GM19468 (cell line): ENCODE results near the gene GMPPA.

Experiments used
- ATAC-seq: cut with Tn5 transposase; IDR thresholded peaks from one replicate; pipeline ENCODE4 v1.9.1; 2021; ENCODE audit warnings: mild to moderate bottlenecking, moderate library complexity, moderate number of reproducible peaks; ENCODE audit not compliant: unreplicated experiment; ENCODE audit errors: extremely low read depth

GMPPA gene

GRCh38 chr2:219515874-219516629 lies 17.4 kb downstream of the GMPPA start:
- no peak for ATAC-seq

GRCh38 chr2:219516888-219517287 lies 18.2 kb downstream of the GMPPA start:
- no peak for ATAC-seq

DNA sequence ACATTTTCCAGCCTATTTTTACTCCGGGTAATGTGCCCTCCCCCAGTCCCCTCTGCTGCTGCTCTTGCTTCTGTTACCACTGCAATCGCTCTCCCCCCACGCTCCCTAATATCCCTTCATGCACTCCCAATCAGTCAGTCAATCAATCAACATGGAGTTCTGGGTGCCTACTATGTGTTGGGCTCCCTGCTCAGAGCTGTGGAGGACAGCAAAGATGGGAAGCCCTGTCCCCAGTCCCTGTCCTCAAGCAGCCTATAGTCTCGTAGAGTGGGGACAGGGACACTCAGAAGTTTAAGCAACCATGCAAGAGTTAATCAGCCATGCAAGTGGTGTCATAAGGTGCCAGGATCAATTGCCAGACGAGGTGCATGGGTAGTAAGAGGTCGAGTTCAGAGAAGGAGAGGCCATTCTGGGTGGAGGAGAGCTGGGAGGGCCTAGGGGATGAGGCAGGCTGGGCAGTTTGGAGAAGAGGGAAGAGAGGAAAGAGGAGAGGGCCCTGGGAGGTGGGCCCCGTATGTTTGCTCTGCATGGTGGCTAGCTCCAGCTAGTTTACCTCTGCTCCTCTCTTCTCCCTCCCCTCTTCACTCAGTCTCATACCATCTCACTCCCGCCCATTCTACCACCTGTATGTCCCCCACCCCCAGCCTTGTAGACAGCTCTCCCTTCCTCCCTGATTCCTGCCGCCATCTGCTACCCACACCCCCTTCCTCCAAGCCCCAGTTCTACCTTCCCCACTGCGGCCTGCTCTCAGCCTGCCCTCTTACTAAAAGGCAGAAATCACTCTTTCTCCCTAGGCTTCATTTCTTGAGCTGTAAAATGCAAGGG lies 19.5 kb downstream of the GMPPA start:
- ATAC-seq: no peak

GRCh38 chr2:219519526-219519916 lies 20.8 kb downstream of the GMPPA start:
- no peak for ATAC-seq

DNA sequence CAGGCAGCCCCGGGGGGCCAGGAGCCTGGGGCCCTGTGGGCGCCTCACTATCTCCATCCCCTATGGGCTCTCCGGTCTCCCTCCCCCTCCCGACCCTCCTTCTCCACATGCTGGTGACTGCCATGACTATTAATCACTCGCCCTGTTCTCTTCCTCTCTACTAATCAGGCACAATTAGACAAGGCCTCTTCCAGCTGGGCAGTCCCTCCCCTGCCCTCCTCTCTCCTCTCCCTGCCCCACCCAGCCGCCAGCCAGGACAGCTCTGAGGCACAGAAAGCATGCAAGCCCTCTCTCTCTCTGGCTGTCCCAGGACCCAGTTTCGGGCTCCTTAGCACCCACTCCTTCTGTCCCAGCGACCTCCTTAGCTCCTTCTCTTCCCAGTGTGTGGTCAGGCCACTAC lies 21.4 kb downstream of the GMPPA start:
- ATAC-seq: no peak

DNA sequence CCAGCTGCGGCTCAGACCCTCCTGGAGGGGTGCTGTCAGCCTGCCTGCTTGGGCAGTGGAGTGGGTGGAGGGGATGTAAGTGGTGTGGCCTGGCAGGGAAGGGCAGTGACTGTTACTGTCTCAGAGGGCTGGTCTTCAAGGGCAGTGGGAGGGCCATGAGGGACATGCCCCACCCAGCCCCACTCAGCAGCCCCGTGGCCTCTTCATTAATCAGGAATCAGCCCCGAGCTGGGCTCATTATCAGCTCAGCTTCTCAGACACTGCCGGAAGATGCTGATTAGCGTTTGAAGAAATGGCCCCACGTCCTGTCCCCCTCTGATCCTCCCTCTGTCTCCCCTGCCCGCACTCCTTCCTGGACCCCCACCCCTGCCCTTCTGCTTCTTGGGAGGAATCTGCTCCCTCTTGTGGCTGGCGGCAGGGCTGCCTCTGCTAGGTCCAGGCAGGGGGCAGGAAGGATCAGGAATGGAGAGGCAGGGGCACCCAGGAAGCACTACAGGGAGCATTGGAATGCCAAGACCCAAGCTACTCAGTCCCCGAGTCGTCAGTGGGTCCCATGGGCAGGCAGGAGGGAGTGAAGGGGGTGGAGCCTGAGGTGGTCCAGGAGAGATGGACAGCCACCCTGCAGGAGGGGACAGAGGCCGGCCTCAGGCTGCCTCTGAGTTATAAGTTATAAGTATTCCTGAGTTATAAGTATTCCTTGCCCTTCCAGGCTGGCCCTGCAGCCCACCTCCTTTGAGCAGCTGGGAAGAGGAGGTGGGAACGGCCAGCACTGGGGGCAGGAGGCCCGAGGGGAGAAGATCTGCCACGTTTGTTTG lies 22.6 kb downstream of the GMPPA start:
- no peak for ATAC-seq

- ATAC-seq: no peak
Observed at GRCh38 chr2:219522111-219523030, 23.7 kb downstream of the GMPPA start.

GRCh38 chr2:219523031-219523671 lies 24.5 kb downstream of the GMPPA start:
- ATAC-seq: no peak

- ATAC-seq: no peak
Observed at GRCh38 chr2:219524817-219525216, 26.1 kb downstream of the GMPPA start.

DNA sequence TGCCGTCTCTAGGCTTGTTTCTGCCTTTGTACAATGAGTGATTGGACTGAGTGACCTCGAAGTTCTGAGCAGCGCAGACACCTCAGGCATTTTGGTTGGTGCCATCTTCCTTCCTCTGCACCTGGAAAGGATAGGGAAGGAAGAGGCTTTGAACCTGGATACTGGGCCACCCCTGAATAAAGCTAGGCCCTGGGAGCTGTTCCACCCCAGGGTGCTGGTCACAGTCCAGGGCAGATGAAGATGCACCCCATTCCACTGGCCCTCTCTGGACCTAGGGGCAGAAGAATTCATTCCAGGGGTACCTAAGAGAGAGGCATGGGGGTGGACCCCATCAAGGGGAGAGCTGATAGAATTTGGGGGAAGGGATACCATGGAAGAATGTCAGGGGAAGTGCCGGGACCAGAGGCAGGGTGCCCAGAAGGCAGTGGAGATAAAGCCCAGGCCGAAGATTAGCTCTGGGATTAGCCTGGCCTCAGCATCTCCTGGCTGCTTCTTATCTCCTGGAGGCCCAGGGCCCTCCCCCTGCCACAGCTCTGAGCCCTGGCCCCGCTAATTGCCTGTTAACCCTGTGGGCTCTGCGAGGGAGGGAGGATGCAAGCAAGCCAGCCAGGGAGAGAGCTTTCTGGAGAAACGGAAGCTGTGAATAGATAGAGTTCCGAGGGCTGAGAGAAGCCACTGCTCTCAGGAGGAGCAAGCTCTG lies 27.0 kb downstream of the GMPPA start:
- ATAC-seq: no peak

- ATAC-seq: no peak
Observed at GRCh38 chr2:219526320-219527075, 27.8 kb downstream of the GMPPA start.

GRCh38 chr2:219527076-219527394 lies 28.3 kb downstream of the GMPPA start:
- no peak for ATAC-seq

DNA sequence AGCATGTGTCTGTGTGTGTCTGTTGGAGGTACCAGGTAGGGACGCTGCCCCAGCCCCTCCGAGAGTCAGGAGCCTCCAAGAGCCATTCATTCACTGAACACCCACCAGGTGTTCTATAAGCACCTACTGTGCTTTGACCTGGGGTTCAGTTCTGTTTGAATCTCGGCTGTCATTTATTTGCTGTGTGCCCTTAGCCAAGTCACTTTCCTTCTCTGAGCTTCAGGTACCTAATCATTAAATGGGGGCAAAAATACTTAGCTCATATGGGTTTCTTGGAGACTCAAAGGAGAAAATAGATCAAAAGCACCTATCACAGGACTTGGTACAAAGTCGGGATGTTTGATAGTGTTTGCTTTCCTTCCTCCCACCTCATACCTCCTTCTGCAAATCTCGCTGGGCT lies 28.8 kb downstream of the GMPPA start:
- no peak for ATAC-seq

GRCh38 chr2:219530048-219530963 lies 31.6 kb downstream of the GMPPA start:
- peak; percentile 69 for ATAC-seq

GRCh38 chr2:219531639-219532377 lies 33.1 kb downstream of the GMPPA start:
- no peak for ATAC-seq

DNA sequence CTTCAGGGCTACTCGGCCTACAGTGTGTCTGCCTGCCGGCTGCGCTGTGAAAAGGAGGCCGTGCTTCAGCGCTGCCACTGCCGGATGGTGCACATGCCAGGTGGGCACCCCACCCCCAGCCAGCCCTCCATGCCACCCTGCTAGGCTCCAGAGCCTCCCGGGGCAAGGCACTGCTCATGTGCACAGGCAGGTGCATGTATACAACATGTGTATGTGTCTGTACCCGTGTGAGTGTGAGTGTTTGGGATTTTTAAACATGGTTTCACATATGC lies 33.6 kb downstream of the GMPPA start:
- ATAC-seq: no peak
